ENCODE results near the gene PTPN5. TPM values are rescaled to one million over a fixed set of nuclear protein-coding genes. Genes with fewer than 3 reads are reported as not detected.

The PTPN5 gene
- total and polyA plus RNA-seq, 8 donors, result 0.19 to 2.9 (median 0.38) TPM; not detected in 3

DNA sequence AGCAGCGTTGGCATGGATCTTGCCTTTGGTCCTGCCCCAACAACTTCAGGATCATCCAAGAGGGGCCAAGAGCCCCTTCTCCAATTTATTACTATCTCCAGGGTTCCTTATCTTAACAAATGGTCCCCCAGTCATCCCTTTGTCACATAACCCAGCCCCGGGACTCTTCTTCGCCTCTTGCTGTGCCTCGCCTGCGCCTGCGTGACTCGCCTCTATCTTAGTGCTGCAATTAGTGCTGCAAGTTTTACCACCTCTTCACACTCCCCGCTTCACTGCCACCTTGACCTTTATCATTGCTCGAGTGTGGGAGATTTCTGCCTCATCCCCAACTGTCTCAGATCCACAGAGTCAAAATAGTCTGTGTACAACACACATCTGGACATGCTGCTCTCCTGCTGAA is 61.6 kb downstream of the PTPN5 start:
- H3K4me3 ChIP-seq, result no peak overlapping the region
- H3K36me3 ChIP-seq, result no peaks in the 10 kb centered on the region
- no peaks in the 10 kb centered on the region for H3K9me3 ChIP-seq
- no peak overlapping the region for H3K27ac ChIP-seq
- H3K27me3 ChIP-seq, result no peaks in the 10 kb centered on the region
- peaks cover 0 to 6% (median 5%) of the 10 kb centered on the region in 4 donors for H3K4me1 ChIP-seq
- no peak for TF ChIP-seq POLR2A (IDR thresholded peaks at IDR 0.05)
- no peak for TF ChIP-seq EP300 (IDR thresholded peaks at IDR 0.05)
- no peak for TF ChIP-seq POLR2AphosphoS5 (IDR thresholded peaks at IDR 0.05)
- TF ChIP-seq, protein P1, sequence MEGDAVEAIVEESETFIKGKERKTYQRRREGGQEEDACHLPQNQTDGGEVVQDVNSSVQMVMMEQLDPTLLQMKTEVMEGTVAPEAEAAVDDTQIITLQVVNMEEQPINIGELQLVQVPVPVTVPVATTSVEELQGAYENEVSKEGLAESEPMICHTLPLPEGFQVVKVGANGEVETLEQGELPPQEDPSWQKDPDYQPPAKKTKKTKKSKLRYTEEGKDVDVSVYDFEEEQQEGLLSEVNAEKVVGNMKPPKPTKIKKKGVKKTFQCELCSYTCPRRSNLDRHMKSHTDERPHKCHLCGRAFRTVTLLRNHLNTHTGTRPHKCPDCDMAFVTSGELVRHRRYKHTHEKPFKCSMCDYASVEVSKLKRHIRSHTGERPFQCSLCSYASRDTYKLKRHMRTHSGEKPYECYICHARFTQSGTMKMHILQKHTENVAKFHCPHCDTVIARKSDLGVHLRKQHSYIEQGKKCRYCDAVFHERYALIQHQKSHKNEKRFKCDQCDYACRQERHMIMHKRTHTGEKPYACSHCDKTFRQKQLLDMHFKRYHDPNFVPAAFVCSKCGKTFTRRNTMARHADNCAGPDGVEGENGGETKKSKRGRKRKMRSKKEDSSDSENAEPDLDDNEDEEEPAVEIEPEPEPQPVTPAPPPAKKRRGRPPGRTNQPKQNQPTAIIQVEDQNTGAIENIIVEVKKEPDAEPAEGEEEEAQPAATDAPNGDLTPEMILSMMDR (IDR thresholded peaks at IDR 0.05), result no peak
- no peak for DNase-seq
- 88 to 93% (median 91%) methylated on average over 9 of the region's 9 CpGs for WGBS, 5 donors
- intact Hi-C loops (cut with DNase I; ENCODE audit: low total_unique reads), result loop anchor here (10.0 kb wide), 1 partner anchor 615 kb away; no protein-coding TSS in a partner anchor

DNA sequence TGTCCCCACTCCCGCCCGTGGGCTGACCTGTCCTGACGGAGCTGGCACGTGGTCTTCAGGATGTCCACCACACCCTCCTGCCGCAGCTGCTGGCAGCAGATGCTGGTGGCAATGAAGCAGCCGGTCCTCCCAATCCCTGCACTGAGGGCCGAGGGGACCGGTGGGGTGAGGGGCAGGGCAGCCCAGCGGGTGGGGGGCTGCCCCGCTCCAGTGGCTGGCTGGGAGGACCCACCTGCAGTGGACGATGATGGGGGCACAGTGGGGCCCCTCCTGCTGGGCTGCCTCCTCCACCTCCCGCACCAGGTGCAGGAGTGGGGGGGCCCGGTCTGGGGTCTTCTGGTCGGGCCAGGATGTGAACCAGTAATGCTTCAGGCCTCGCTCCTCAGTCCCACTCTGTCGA is 62.2 kb downstream of the PTPN5 start:
- intact Hi-C loops (cut with DNase I; ENCODE audit: low total_unique reads), result no loop called here
- Histone ChIP-seq H3K9me3 (no peaks in the 10 kb centered on the region), H3K36me3 (no peaks in the 10 kb centered on the region), H3K27me3 (no peaks in the 10 kb centered on the region), H3K27ac (no peak overlapping the region), H3K4me1 (peaks cover 0 to 6% (median 5%) of the 10 kb centered on the region in 4 donors), H3K4me3 (no peak overlapping the region)
- 84 to 93% (median 87%) methylated on average over 7 to 16 of the region's 16 CpGs for WGBS, 5 donors
- TF ChIP-seq EP300 (IDR thresholded peaks at IDR 0.05), result no peak
- no peak for TF ChIP-seq POLR2A (IDR thresholded peaks at IDR 0.05)
- TF ChIP-seq, protein P1 (IDR thresholded peaks at IDR 0.05), result no peak
- TF ChIP-seq POLR2AphosphoS5 (IDR thresholded peaks at IDR 0.05), result no peak
- DNase-seq, result no peak

DNA sequence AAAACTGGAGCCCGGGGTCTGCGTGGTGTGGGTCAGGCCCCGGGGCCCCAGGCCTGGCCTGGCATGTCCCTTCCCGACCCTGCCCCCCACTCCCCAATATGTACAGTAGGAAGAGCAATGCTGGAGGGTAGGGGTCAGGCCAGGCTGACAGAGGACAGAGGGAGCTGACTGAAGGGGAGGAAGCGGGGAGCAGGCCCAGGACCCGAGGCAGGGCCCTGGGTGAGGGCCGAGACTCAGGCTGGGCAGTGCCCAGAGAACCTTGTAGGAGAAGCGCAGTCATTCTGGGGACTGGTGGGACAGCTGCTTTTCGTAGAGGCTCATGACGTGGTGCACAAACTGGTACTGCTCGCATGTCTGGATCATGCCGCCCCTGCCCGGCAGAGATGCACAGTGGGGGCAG is 62.9 kb downstream of the PTPN5 start:
- H3K27ac ChIP-seq, result no peak overlapping the region
- H3K9me3 ChIP-seq, result no peaks in the 10 kb centered on the region
- peaks cover 0 to 6% (median 5%) of the 10 kb centered on the region in 4 donors for H3K4me1 ChIP-seq
- H3K4me3 ChIP-seq, result no peak overlapping the region
- DNase-seq, result no peak
- TF ChIP-seq POLR2AphosphoS5 (IDR thresholded peaks at IDR 0.05), result no peak
- TF ChIP-seq POLR2A (IDR thresholded peaks at IDR 0.05), result no peak
- H3K36me3 ChIP-seq, result no peaks in the 10 kb centered on the region
- intact Hi-C loops (cut with DNase I; ENCODE audit: low total_unique reads), result no loop called here
- WGBS, 5 donors, result 88 to 93% (median 91%) methylated on average over 13 of the region's 13 CpGs
- no peaks in the 10 kb centered on the region for H3K27me3 ChIP-seq

DNA sequence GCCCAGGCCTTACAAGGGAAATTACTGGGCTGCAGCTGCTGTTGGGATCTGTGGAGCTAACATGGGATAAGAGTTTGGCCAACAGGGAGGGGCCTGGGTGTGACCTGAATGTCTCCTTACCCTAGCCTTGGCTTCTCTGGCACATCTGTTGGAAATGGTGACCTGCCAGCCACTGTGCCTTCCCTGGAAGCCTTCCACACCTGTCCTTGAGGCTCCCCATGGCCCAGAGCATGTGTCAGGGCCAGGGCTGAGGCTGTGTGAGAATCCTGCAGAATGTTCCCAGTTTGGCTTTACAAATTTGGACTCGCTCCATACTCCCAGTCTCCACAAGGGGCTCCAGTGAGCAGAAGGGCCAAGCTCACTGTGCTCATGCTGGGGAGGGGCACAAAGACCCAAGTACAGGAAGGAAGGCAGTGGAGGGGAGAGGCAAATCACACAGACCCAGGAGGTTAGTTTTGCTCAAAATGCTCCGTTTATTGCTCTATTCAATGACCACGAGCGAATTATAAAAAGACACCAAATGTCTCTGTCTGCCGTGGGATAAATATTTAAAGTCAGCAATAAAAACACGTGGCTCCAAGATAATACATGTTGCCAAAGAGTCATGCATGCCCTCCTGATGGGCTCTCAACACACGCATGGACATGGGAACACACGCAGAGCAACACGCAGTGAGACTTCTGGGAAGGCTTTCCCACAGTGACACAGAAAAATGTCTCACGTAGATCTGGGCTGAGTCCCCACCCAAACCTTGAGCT is 63.9 kb downstream of the PTPN5 start:
- no peak for TF ChIP-seq POLR2AphosphoS5 (IDR thresholded peaks at IDR 0.05)
- TF ChIP-seq POLR2A (IDR thresholded peaks at IDR 0.05), result no peak
- TF ChIP-seq EP300 (IDR thresholded peaks at IDR 0.05), result no peak
- TF ChIP-seq, protein P1 (IDR thresholded peaks at IDR 0.05), result peak in 5 of 7 experiments; percentile 28 to 64 (median 46)
- DNase-seq, result peak in 1 of 2 donors; percentile 76
- no peaks in the 10 kb centered on the region for H3K27me3 ChIP-seq
- H3K36me3 ChIP-seq, result no peaks in the 10 kb centered on the region
- no peak overlapping the region for H3K4me3 ChIP-seq
- H3K27ac ChIP-seq, result no peak overlapping the region
- intact Hi-C loops (cut with DNase I; ENCODE audit: low total_unique reads), result no loop called here
- H3K4me1 ChIP-seq, result peaks cover 0 to 6% (median 5%) of the 10 kb centered on the region in 4 donors
- H3K9me3 ChIP-seq, result no peaks in the 10 kb centered on the region
- 43 to 51% (median 48%) methylated on average over 10 of the region's 10 CpGs for WGBS, 5 donors

DNA sequence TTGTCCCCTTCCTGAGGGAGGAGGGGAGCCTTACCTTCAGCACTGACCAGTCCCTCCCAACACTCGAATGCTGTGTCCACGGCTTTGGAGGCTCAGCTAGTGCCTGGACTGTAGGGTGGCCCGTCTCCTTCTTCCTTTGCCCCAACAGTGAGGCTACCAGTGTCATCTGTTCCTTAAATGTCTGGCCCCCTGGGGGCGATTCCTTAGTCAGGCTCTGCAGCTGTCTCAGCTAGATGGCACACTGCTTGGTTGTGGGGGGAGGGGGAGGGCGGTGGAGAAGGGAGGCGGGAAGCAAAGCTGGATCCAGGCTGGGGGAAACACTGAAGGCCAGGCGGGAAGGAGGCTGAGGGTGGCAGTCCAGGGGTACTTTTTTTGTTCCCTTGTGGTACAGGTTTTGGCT is 65.6 kb downstream of the PTPN5 start, which contains the start of gene IGSF22:
Gene IGSF22, minus strand, starts transcription at position 149 of the 400 bp plus-strand sequence. CDS start 1,952 bp downstream, outside the sequence.
- TF ChIP-seq POLR2A (IDR thresholded peaks at IDR 0.05), result no peak
- TF ChIP-seq POLR2AphosphoS5 (IDR thresholded peaks at IDR 0.05), result no peak
- TF ChIP-seq, protein P1 (IDR thresholded peaks at IDR 0.05), result no peak
- TF ChIP-seq EP300 (IDR thresholded peaks at IDR 0.05), result no peak
- no peak within 1 kb of the TSS for H3K27ac ChIP-seq
- WGBS, 5 donors, result 68 to 75% (median 71%) methylated on average over 6 to 7 of the region's 7 CpGs

More for the DNA sequence above, 65.6 kb downstream of the PTPN5 start, which contains the start of gene IGSF22:
- no peak within 1 kb of the TSS for H3K4me3 ChIP-seq
- no peak for DNase-seq
- intact Hi-C loops (cut with DNase I; ENCODE audit: low total_unique reads), result no loop called here
- peaks cover 0 to 2% (median 0%) of the 10 kb centered on the region in 3 donors for H3K27me3 ChIP-seq
- no peaks in the 10 kb centered on the region for H3K36me3 ChIP-seq
- H3K9me3 ChIP-seq, result no peaks in the 10 kb centered on the region
- peaks cover 0 to 18% (median 16%) of the 10 kb centered on the region in 4 donors for H3K4me1 ChIP-seq
